SU-DHL-6 (cell line): ENCODE data around the gene SORCS2.

Experiments
- H2AFZ ChIP-seq: fragments of 200-600 bp; sonication (generic); 2 replicates; pipeline ENCODE4 v1.6.1; 2014; ENCODE audit warnings: low read depth, mild to moderate bottlenecking, moderate library complexity, mixed read lengths, antibody characterized with exemption, low read length; ENCODE audit not compliant: severe bottlenecking
- H3F3A ChIP-seq: fragments of 200-600 bp; shearing (Covaris generic); 2 replicates; pipeline ENCODE4 v1.6.0; 2016; ENCODE audit warnings: antibody characterized with exemption, mild to moderate bottlenecking; ENCODE audit not compliant: insufficient read depth
- H3K27ac ChIP-seq: fragments of 200-600 bp; sonication (generic); 2 replicates; pipeline ENCODE4 v1.5.1; 2016; ENCODE audit warnings: low read depth, mild to moderate bottlenecking, low read length, moderate library complexity, mixed read lengths
- H3K27me3 ChIP-seq: fragments of 200-600 bp; sonication (generic), shearing (Covaris generic); 2 replicates; pipeline ENCODE4 v1.6.0; 2014; ENCODE audit warnings: mild to moderate bottlenecking, low read length
- H3K36me3 ChIP-seq: fragments of 200-600 bp; sonication (generic); 2 replicates; pipeline ENCODE4 v1.6.1; 2014; ENCODE audit warnings: mild to moderate bottlenecking, low read length, mixed read lengths
- H3K4me2 ChIP-seq: fragments of 300-600, 200-600 bp; shearing (Covaris generic), sonication (generic); 2 replicates; pipeline ENCODE4 v1.6.0; 2014; ENCODE audit warnings: low read length, low read depth, mild to moderate bottlenecking; ENCODE audit not compliant: poor library complexity, severe bottlenecking
- H3K4me3 ChIP-seq: fragments of 200-600 bp; sonication (generic); 2 replicates; pipeline ENCODE4 v1.5.1; 2014; ENCODE audit warnings: antibody characterized with exemption, low read length, mild to moderate bottlenecking, mixed read lengths; ENCODE audit not compliant: insufficient read depth, poor library complexity, severe bottlenecking
- H3K79me2 ChIP-seq: fragments of 200-600 bp; sonication (generic); 2 replicates; pipeline ENCODE4 v1.6.1; 2014; ENCODE audit warnings: mild to moderate bottlenecking, low read length, moderate library complexity; ENCODE audit not compliant: insufficient read depth
- H3K9ac ChIP-seq: fragments of 200-600 bp; sonication (generic); 2 replicates; pipeline ENCODE4 v1.7.0; 2014; ENCODE audit warnings: mild to moderate bottlenecking, low read length
- H3K9me2 ChIP-seq: fragments of 200-600 bp; sonication (generic); replicated peaks from 2 replicates; pipeline ENCODE4 v1.6.1; 2014; ENCODE audit warnings: low read length; ENCODE audit not compliant: insufficient read depth
- H3K9me3 ChIP-seq: fragments of 200-600 bp; sonication (generic); 2 replicates; pipeline ENCODE4 v1.6.1; 2014; ENCODE audit warnings: low read length, mixed read lengths; ENCODE audit not compliant: insufficient read depth
- H4K20me1 ChIP-seq: fragments of 200-600 bp; sonication (generic); 2 replicates; pipeline ENCODE4 v1.6.1; 2014; ENCODE audit warnings: low read depth, mild to moderate bottlenecking, antibody characterized with exemption, low read length, moderate library complexity, mixed read lengths
- EZH2phosphoT487 ChIP-seq: fragments of 200-600 bp; sonication (generic), shearing (Covaris generic); conservative IDR thresholded peaks from 2 replicates; pipeline ENCODE4 v1.6.1; 2018; ENCODE audit warnings: mild to moderate bottlenecking, antibody characterized with exemption, low read length, moderate library complexity, mixed read lengths
- TF ChIP-seq, protein P1 (sequence below): fragments of 200-600 bp; sonication (generic); IDR thresholded peaks from one replicate; pipeline ENCODE4 v1.5.1; 2017; ENCODE audit warnings: antibody characterized with exemption, mild to moderate bottlenecking, low read length, moderate library complexity; ENCODE audit not compliant: insufficient read depth, poor library complexity, severe bottlenecking

Gene SORCS2

GRCh38 chr4:7658341-7659204, 466.2 kb downstream of the SORCS2 start:
- Histone ChIP-seq H3K27me3 (no peaks in the 10 kb centered on the region), H4K20me1 (no peaks in the 10 kb centered on the region), H3K9me2 (no peaks in the 10 kb centered on the region), H3K4me2 (no peak overlapping the region), H3K9me3 (no peaks in the 10 kb centered on the region), H3K79me2 (no peaks in the 10 kb centered on the region), H3K4me3 (no peak overlapping the region), H3K36me3 (no peaks in the 10 kb centered on the region), H3F3A (no peaks in the 10 kb centered on the region), H3K9ac (no peak overlapping the region), H2AFZ (no peak overlapping the region), H3K27ac (no peak overlapping the region)
- TF ChIP-seq, protein P1, sequence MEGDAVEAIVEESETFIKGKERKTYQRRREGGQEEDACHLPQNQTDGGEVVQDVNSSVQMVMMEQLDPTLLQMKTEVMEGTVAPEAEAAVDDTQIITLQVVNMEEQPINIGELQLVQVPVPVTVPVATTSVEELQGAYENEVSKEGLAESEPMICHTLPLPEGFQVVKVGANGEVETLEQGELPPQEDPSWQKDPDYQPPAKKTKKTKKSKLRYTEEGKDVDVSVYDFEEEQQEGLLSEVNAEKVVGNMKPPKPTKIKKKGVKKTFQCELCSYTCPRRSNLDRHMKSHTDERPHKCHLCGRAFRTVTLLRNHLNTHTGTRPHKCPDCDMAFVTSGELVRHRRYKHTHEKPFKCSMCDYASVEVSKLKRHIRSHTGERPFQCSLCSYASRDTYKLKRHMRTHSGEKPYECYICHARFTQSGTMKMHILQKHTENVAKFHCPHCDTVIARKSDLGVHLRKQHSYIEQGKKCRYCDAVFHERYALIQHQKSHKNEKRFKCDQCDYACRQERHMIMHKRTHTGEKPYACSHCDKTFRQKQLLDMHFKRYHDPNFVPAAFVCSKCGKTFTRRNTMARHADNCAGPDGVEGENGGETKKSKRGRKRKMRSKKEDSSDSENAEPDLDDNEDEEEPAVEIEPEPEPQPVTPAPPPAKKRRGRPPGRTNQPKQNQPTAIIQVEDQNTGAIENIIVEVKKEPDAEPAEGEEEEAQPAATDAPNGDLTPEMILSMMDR: no peak
- TF ChIP-seq EZH2phosphoT487: no peak

DNA sequence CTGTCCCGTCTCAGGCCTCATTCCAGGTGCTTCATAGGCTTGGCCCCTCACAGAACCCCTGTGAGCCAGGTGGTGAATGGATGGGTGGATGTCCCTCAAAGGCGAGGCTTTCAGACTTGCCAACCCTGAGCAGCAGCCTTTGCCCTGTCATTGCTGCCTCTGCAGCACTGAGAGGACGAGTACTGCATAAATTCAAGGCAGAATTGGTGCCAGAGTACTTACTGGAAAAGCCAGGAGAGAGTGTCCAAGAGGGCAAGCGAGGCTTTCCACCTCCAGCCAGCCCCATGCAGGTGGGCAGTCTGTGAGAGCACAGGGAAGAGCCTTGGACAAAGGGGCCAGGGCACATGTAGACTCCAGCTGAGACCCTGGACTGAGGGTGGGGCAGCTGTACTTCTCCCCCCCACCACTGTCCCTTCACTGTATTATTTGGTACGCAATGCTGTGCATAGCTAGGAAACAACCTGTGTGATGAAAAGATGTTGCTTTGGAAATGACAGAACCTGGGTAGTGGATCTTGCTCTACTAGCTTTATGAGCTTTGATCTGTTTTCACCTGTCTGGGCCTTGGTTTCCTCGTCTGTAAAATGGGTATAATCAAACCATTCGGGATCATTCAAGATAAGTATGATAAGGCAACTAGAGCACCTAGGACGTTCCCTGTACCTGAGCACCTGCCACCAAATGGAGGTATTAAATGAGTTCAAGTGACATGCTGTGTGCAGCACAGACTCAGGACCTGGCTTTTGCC, 467.3 kb downstream of the SORCS2 start:
- H3F3A ChIP-seq: no peaks in the 10 kb centered on the region
- no peaks in the 10 kb centered on the region for H3K9me3 ChIP-seq
- no peak overlapping the region for H3K9ac ChIP-seq
- no peak overlapping the region for H3K27ac ChIP-seq
- TF ChIP-seq EZH2phosphoT487: no peak
- TF ChIP-seq, protein P1: no peak
- H3K79me2 ChIP-seq: no peaks in the 10 kb centered on the region
- no peaks in the 10 kb centered on the region for H3K27me3 ChIP-seq
- H3K4me2 ChIP-seq: no peak overlapping the region
- H3K4me3 ChIP-seq: no peak overlapping the region
- H3K36me3 ChIP-seq: no peaks in the 10 kb centered on the region
- H4K20me1 ChIP-seq: no peaks in the 10 kb centered on the region
- no peak overlapping the region for H2AFZ ChIP-seq
- H3K9me2 ChIP-seq: no peaks in the 10 kb centered on the region

DNA sequence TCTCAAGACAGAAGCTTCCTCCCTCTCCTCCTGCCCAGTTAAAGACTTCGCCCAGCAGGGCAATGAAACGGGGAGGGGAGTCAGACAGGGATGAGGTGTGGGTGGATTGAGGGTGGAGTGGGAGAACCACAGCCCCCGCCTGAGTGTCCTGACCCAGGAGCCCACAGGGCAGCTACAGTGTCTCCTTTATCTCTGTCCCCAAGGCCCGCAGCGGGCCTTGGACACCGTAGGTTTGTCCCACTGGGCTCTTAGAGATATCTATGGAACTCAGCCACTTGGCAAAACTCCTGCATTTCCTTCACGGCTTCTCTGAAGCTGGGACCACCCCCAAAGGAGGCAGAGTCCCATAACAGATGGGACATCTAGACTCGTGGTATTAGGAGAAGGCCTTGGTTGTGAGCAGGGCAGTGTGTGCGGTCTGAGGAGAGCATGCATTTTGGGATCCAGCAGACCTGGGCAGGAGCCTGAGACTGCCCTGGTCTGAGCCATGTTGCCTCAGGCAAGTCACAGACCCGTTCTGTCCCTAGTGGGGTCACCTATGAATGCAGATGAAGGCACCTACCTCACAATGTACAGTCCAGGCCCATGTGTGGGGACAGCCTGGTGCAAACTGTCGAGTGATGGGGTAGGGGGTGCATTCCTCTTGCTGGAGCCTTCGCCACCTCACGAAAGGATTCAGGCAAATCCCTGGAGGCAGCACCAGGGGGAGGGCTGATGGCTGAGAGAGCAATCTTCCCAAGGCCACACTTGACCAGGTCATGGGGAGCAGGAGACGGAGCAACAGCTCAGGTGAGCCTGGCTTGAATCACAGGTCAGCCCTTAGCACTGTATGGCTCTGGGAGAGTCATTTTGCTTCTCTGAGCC, 468.1 kb downstream of the SORCS2 start:
- no peaks in the 10 kb centered on the region for H3K27me3 ChIP-seq
- H3K4me3 ChIP-seq: no peak overlapping the region
- H4K20me1 ChIP-seq: no peaks in the 10 kb centered on the region
- H3K9ac ChIP-seq: no peak overlapping the region
- H3K27ac ChIP-seq: no peak overlapping the region
- no peaks in the 10 kb centered on the region for H3K79me2 ChIP-seq
- TF ChIP-seq, protein P1: no peak
- no peak for TF ChIP-seq EZH2phosphoT487
- no peak overlapping the region for H3K4me2 ChIP-seq
- H3K36me3 ChIP-seq: no peaks in the 10 kb centered on the region
- no peaks in the 10 kb centered on the region for H3F3A ChIP-seq
- H2AFZ ChIP-seq: no peak overlapping the region
- H3K9me3 ChIP-seq: no peaks in the 10 kb centered on the region
- H3K9me2 ChIP-seq: no peaks in the 10 kb centered on the region
